HG03066 (cell line): ENCODE measurements around the gene MAGEL2.
"Not testable (repeated sequence)": the region's sequence is repeated elsewhere in the genome, so short reads cannot be mapped to it uniquely, and the experiment has no call there.

ENCODE experiments used
- ATAC-seq: cut with Tn5 transposase; IDR thresholded peaks from one replicate; pipeline ENCODE4 v1.9.1; 2021; ENCODE audit warnings: low read depth; ENCODE audit not compliant: unreplicated experiment

The MAGEL2 gene

DNA sequence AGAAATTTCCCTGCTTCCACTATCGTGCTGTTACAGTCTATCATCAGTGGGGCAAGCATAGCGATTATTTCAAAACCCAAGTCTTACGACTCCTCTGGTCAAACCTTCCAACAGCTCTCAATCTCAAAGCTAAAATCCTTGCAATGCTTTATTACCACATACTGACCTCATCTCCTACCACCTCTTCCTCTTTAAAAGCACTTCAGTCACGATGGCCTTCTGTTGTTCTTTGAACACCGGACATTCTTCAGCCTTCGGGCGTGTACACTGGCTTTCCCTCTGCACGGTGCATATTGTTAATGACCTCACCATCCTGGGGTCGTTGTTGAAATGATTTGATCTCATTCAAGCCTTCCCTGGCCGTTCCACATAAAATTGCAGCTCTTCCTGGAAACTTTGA, 31.1 kb downstream of the MAGEL2 start:
- ATAC-seq: no peak

GRCh38 chr15:23606226-23606625, 41.4 kb downstream of the MAGEL2 start:
- no peak for ATAC-seq

DNA sequence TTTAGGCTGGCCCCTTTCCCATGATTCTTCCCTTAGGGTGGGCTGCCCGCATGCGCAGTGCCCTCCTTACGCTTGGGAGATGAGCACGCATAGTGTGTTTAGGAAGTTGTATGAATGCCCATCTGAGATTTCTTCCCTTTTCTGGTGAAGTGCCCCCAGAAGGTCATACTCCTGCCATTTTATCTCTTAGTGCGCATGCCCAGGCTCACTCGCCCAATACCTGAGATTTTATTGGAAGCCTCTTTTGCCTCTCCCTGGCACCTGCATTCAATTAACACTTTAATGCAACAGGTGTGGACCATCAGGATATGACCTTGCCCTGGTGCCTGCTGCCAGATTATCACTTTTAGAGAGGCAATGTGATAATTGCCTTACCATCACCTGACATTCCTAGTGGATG, 45.5 kb downstream of the MAGEL2 start:
- no peak for ATAC-seq

DNA sequence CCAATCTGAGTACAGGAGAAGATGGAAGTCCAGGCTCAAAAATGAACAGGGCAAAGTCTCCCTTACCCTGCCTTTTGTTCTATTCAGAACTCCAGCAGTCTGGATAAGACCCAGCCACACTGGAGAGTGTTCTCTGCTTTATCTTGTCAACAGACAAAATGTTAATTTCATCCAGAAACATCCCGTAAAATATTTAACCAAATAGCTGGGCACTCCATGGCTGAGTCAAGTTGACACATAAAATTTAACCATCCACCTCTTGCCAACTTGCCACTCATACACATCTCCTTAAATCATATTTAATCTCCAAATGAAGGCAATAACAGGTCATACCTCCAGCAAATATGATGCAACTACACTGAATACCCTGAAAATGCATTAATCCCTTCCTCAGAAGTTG, 48.6 kb downstream of the MAGEL2 start:
- ATAC-seq: no peak

DNA sequence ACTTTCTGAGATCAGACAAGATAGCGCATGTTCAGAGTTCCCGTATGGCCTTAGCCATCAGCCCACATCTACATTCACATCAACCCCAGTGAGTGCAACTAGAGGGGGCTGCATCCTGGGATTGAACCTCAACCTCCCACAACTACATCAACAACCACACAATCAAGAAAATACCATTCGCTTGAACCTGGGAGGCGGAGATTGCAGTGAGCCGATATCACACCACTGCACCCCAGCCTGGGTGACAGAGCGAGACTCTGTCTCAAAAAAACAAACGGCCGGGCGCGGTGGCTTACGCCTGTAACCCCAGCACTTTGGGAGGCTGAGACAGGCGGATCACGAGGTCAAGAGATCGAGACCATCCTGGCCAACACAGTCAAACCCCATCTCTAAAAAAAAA, 50.4 kb downstream of the MAGEL2 start:
- not testable (repeated sequence) for ATAC-seq

- ATAC-seq: no peak
Observed at GRCh38 chr15:23596736-23597135, 50.9 kb downstream of the MAGEL2 start.

DNA sequence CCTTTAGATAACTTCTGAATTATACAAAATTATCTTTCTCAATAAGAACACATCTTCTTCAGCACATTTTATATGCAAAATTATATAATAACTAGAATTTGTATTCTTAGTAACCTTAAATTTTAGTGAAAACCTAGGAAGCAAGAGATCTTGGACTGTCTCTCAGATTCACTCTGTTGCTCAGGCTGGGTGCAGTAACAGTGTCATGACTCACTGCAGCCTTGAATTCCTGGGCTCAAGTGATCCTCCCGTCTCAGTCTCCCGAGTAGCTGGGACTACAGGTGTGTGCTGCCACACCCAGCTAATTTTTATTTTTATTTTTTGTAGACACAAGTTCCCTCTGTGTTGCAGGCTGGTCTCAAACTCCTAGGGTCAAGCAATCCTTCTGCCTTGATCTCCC, 52.3 kb downstream of the MAGEL2 start:
- no peak for ATAC-seq

GRCh38 chr15:23594252-23594770, 53.4 kb downstream of the MAGEL2 start:
- no peak for ATAC-seq
